BLaER1 (cell line): ENCODE results near the gene LRRTM4.
"Not testable (repeated sequence)": the region's sequence is repeated elsewhere in the genome, so short reads cannot be mapped to it uniquely, and the experiment has no call there.

Source experiments
- H3K27ac ChIP-seq: shearing (Covaris generic); formaldehyde crosslinking; 2 replicates; pipeline ENCODE4 v1.8.1; 2022
- H3K27me3 ChIP-seq: shearing (Covaris generic); formaldehyde crosslinking; 2 replicates; pipeline ENCODE4 v1.8.1; 2022
- H3K36me3 ChIP-seq: shearing (Covaris generic); formaldehyde crosslinking; 2 replicates; pipeline ENCODE4 v1.8.1; 2022
- H3K4me1 ChIP-seq: shearing (Covaris generic); formaldehyde crosslinking; 2 replicates; pipeline ENCODE4 v1.8.1; 2022
- H3K4me2 ChIP-seq: shearing (Covaris generic); formaldehyde crosslinking; 2 replicates; pipeline ENCODE4 v1.8.1; 2022
- H3K4me3 ChIP-seq: shearing (Covaris generic); formaldehyde crosslinking; 2 replicates; pipeline ENCODE4 v1.8.1; 2022
- H3K9ac ChIP-seq: shearing (Covaris generic); formaldehyde crosslinking; 2 replicates; pipeline ENCODE4 v1.8.1; 2022
- H3K9me3 ChIP-seq: shearing (Covaris generic); formaldehyde crosslinking; 2 replicates; pipeline ENCODE4 v1.8.1; 2022
- H4K20me1 ChIP-seq: shearing (Covaris generic); formaldehyde crosslinking; 2 replicates; pipeline ENCODE4 v1.8.1; 2022
- Cebpa-rat ChIP-seq: shearing (Covaris generic); IDR thresholded peaks from 2 replicates; pipeline ENCODE4 v1.8.1; 2022

Gene LRRTM4

GRCh38 chr2:77191665-77192064 lies 330.5 kb downstream of the LRRTM4 start:
- Histone ChIP-seq H3K4me2 (no peak overlapping the region), H3K4me1 (no peaks in the 10 kb centered on the region), H3K9me3 (no peaks in the 10 kb centered on the region), H4K20me1 (no peaks in the 10 kb centered on the region), H3K9ac (no peak overlapping the region), H3K36me3 (no peaks in the 10 kb centered on the region), H3K4me3 (no peak overlapping the region), H3K27ac (no peak overlapping the region), H3K27me3 (no peaks in the 10 kb centered on the region)
- no peak for TF ChIP-seq Cebpa-rat

GRCh38 chr2:77190721-77191346 lies 331.3 kb downstream of the LRRTM4 start:
- Histone ChIP-seq H3K9ac (no peak overlapping the region), H4K20me1 (no peaks in the 10 kb centered on the region), H3K27me3 (no peaks in the 10 kb centered on the region), H3K36me3 (no peaks in the 10 kb centered on the region), H3K4me1 (no peaks in the 10 kb centered on the region), H3K27ac (no peak overlapping the region), H3K9me3 (no peaks in the 10 kb centered on the region), H3K4me2 (no peak overlapping the region), H3K4me3 (no peak overlapping the region)
- no peak for TF ChIP-seq Cebpa-rat

GRCh38 chr2:77185052-77185451 lies 337.1 kb downstream of the LRRTM4 start:
- Histone ChIP-seq H3K9me3 (no peaks in the 10 kb centered on the region), H3K4me2 (no peak overlapping the region)

GRCh38 chr2:77179297-77179696 lies 342.9 kb downstream of the LRRTM4 start:
- H3K4me3 ChIP-seq = no peak overlapping the region
- TF ChIP-seq Cebpa-rat = no peak
- no peaks in the 10 kb centered on the region for H3K4me1 ChIP-seq
- H4K20me1 ChIP-seq = no peaks in the 10 kb centered on the region
- no peak overlapping the region for H3K9ac ChIP-seq
- H3K9me3 ChIP-seq = no peaks in the 10 kb centered on the region
- no peak overlapping the region for H3K27ac ChIP-seq
- no peak overlapping the region for H3K4me2 ChIP-seq
- H3K27me3 ChIP-seq = no peaks in the 10 kb centered on the region
- no peaks in the 10 kb centered on the region for H3K36me3 ChIP-seq

More at GRCh38 chr2:77185052-77185451, 337.1 kb downstream of the LRRTM4 start:
- Histone ChIP-seq H3K4me3 (no peak overlapping the region), H3K27ac (no peak overlapping the region), H3K36me3 (no peaks in the 10 kb centered on the region), H3K4me1 (no peaks in the 10 kb centered on the region), H4K20me1 (no peaks in the 10 kb centered on the region), H3K9ac (no peak overlapping the region), H3K27me3 (no peaks in the 10 kb centered on the region)
- TF ChIP-seq Cebpa-rat = no peak

- not testable (repeated sequence) for H3K4me2 ChIP-seq, H3K36me3 ChIP-seq, H3K9me3 ChIP-seq, H4K20me1 ChIP-seq, H3K9ac ChIP-seq, H3K27me3 ChIP-seq, H3K4me1 ChIP-seq, H3K27ac ChIP-seq, H3K4me3 ChIP-seq
These were observed 346.9 kb downstream of the LRRTM4 start for GRCh38 chr2:77175266-77175780.

- no peak overlapping the region for H3K27ac ChIP-seq
- TF ChIP-seq Cebpa-rat = no peak
These were observed 352.8 kb downstream of the LRRTM4 start for GRCh38 chr2:77169426-77169825.

GRCh38 chr2:77164021-77164420 lies 358.2 kb downstream of the LRRTM4 start:
- H3K9me3 ChIP-seq, H4K20me1 ChIP-seq, H3K4me3 ChIP-seq, H3K4me1 ChIP-seq, H3K27ac ChIP-seq, H3K36me3 ChIP-seq, H3K9ac ChIP-seq, H3K27me3 ChIP-seq, H3K4me2 ChIP-seq: not testable (repeated sequence)

More at GRCh38 chr2:77169426-77169825, 352.8 kb downstream of the LRRTM4 start:
- H3K36me3 ChIP-seq = no peaks in the 10 kb centered on the region
- H3K4me1 ChIP-seq = no peaks in the 10 kb centered on the region
- H3K9me3 ChIP-seq = no peaks in the 10 kb centered on the region
- H4K20me1 ChIP-seq = no peaks in the 10 kb centered on the region
- H3K27me3 ChIP-seq = no peaks in the 10 kb centered on the region
- H3K4me2 ChIP-seq = no peak overlapping the region
- no peak overlapping the region for H3K4me3 ChIP-seq
- no peak overlapping the region for H3K9ac ChIP-seq

- H3K9ac ChIP-seq = no peak overlapping the region
- H3K36me3 ChIP-seq = no peaks in the 10 kb centered on the region
- H3K4me3 ChIP-seq = no peak overlapping the region
- H3K27me3 ChIP-seq = no peaks in the 10 kb centered on the region
- H3K27ac ChIP-seq = no peak overlapping the region
- no peak for TF ChIP-seq Cebpa-rat
- H4K20me1 ChIP-seq = no peaks in the 10 kb centered on the region
- no peak overlapping the region for H3K4me2 ChIP-seq
- no peaks in the 10 kb centered on the region for H3K4me1 ChIP-seq
- no peaks in the 10 kb centered on the region for H3K9me3 ChIP-seq
These were observed 361.2 kb downstream of the LRRTM4 start for GRCh38 chr2:77161009-77161408.

- Histone ChIP-seq H3K9ac (no peak overlapping the region), H3K36me3 (no peaks in the 10 kb centered on the region), H3K27ac (no peak overlapping the region), H4K20me1 (no peaks in the 10 kb centered on the region), H3K4me1 (no peaks in the 10 kb centered on the region), H3K9me3 (no peaks in the 10 kb centered on the region), H3K27me3 (no peaks in the 10 kb centered on the region), H3K4me3 (no peak overlapping the region), H3K4me2 (no peak overlapping the region)
- TF ChIP-seq Cebpa-rat = no peak
These were observed 365.6 kb downstream of the LRRTM4 start for GRCh38 chr2:77156599-77156998.

- no peaks in the 10 kb centered on the region for H3K36me3 ChIP-seq
- no peaks in the 10 kb centered on the region for H4K20me1 ChIP-seq
- TF ChIP-seq Cebpa-rat = no peak
- no peaks in the 10 kb centered on the region for H3K4me1 ChIP-seq
- H3K9me3 ChIP-seq = no peaks in the 10 kb centered on the region
- no peak overlapping the region for H3K4me3 ChIP-seq
- H3K27ac ChIP-seq = no peak overlapping the region
- H3K9ac ChIP-seq = no peak overlapping the region
- no peak overlapping the region for H3K4me2 ChIP-seq
- H3K27me3 ChIP-seq = no peaks in the 10 kb centered on the region
These were observed 366.7 kb downstream of the LRRTM4 start for GRCh38 chr2:77155511-77155910.

- Histone ChIP-seq H3K9me3 (no peaks in the 10 kb centered on the region), H3K27me3 (no peaks in the 10 kb centered on the region), H3K9ac (no peak overlapping the region), H3K36me3 (no peaks in the 10 kb centered on the region), H3K4me1 (no peaks in the 10 kb centered on the region), H4K20me1 (no peaks in the 10 kb centered on the region), H3K4me3 (no peak overlapping the region), H3K4me2 (no peak overlapping the region), H3K27ac (no peak overlapping the region)
- no peak for TF ChIP-seq Cebpa-rat
These were observed 372.6 kb downstream of the LRRTM4 start for GRCh38 chr2:77149565-77149964.
